H9 (cell line): ENCODE results near the gene FAP. TPM values are rescaled to one million over a fixed set of nuclear protein-coding genes. Genes with fewer than 3 reads are reported as not detected.

ENCODE experiments used
- DNase-seq: peaks from one replicate; pipeline ENCODE4 v3.0.0-alpha.2; 2017
- H2AFZ ChIP-seq: one replicate; pipeline ENCODE4 v1.6.1; 2013; ENCODE audit warnings: mild to moderate bottlenecking, low read length, control low read depth, moderate library complexity
- H2AK5ac ChIP-seq: 2 replicates; pipeline ENCODE4 v1.6.1; 2013; ENCODE audit warnings: low read length, control low read depth, mixed read lengths; ENCODE audit not compliant: insufficient read length
- H2BK120ac ChIP-seq: one replicate; pipeline ENCODE4 v1.6.1; 2013; ENCODE audit warnings: low read depth, mild to moderate bottlenecking, low read length, control low read depth, inconsistent platforms; ENCODE audit not compliant: poor library complexity, severe bottlenecking
- H2BK12ac ChIP-seq: 2 replicates; pipeline ENCODE4 v1.6.1; 2013; ENCODE audit warnings: low read length, control low read depth, mixed read lengths, low read depth; ENCODE audit not compliant: insufficient read length
- H2BK15ac ChIP-seq: 2 replicates; pipeline ENCODE4 v1.6.1; 2013; ENCODE audit warnings: low read depth, low read length, control low read depth
- H2BK20ac ChIP-seq: one replicate; pipeline ENCODE4 v1.6.1; 2013; ENCODE audit warnings: low read depth, mild to moderate bottlenecking, low read length, control low read depth, inconsistent platforms; ENCODE audit not compliant: poor library complexity, severe bottlenecking
- H2BK5ac ChIP-seq: 2 replicates; pipeline ENCODE4 v1.6.1; 2013; ENCODE audit warnings: low read length, control low read depth, mixed read lengths; ENCODE audit not compliant: insufficient read length
- H3K14ac ChIP-seq: 2 replicates; pipeline ENCODE4 v1.6.1; 2013; ENCODE audit warnings: low read length, control low read depth; ENCODE audit not compliant: insufficient read depth
- H3K18ac ChIP-seq: 2 replicates; pipeline ENCODE4 v1.6.1; 2013; ENCODE audit warnings: low read depth, mild to moderate bottlenecking, mixed read lengths, low read length, control low read depth; ENCODE audit not compliant: insufficient read length
- H3K23ac ChIP-seq: 2 replicates; pipeline ENCODE4 v1.6.1; 2013; ENCODE audit warnings: low read length, control low read depth, mixed read lengths, low read depth; ENCODE audit not compliant: insufficient read length
- H3K23me2 ChIP-seq: 2 replicates; pipeline ENCODE4 v1.6.1; 2013; ENCODE audit warnings: low read depth, mild to moderate bottlenecking, mixed read lengths, low read length, control low read depth; ENCODE audit not compliant: insufficient read length, poor library complexity, severe bottlenecking
- H3K27ac ChIP-seq: 2 replicates; pipeline ENCODE4 v1.5.1; 2013; ENCODE audit warnings: low read length, control low read depth, mixed read lengths, low read depth; ENCODE audit not compliant: insufficient read length
- H3K27me3 ChIP-seq: 2 replicates; pipeline ENCODE4 v1.6.1; 2013; ENCODE audit warnings: low read length, control low read depth, inconsistent platforms; ENCODE audit not compliant: insufficient read depth
- H3K4ac ChIP-seq: 2 replicates; pipeline ENCODE4 v1.6.1; 2013; ENCODE audit warnings: low read depth, mild to moderate bottlenecking, control low read depth, inconsistent platforms, low read length, moderate library complexity
- H3K4me1 ChIP-seq: 2 replicates; pipeline ENCODE4 v1.6.1; 2013; ENCODE audit warnings: low read length, control low read depth, inconsistent platforms; ENCODE audit not compliant: insufficient read depth
- H3K4me2 ChIP-seq: 2 replicates; pipeline ENCODE4 v1.6.1; 2013; ENCODE audit warnings: low read length, control low read depth, mixed read lengths; ENCODE audit not compliant: insufficient read length, insufficient read depth
- H3K56ac ChIP-seq: 2 replicates; pipeline ENCODE4 v1.6.1; 2013; ENCODE audit warnings: low read depth, mild to moderate bottlenecking, mixed read lengths, low read length, control low read depth; ENCODE audit not compliant: insufficient read length
- H3K79me1 ChIP-seq: 2 replicates; pipeline ENCODE4 v1.6.1; 2013; ENCODE audit warnings: low read depth, mild to moderate bottlenecking, moderate library complexity, low read length, control low read depth, inconsistent platforms; ENCODE audit not compliant: insufficient read depth, poor library complexity, severe bottlenecking
- H3K79me2 ChIP-seq: 2 replicates; pipeline ENCODE4 v1.6.1; 2013; ENCODE audit warnings: low read length, control low read depth, inconsistent platforms; ENCODE audit not compliant: insufficient read depth
- H3K9ac ChIP-seq: 2 replicates; pipeline ENCODE4 v1.6.1; 2013; ENCODE audit warnings: low read length, control low read depth, mixed read lengths; ENCODE audit not compliant: insufficient read length; ENCODE audit errors: extremely low read depth
- H3K9me3 ChIP-seq: one replicate; pipeline ENCODE4 v1.6.1; 2013; ENCODE audit warnings: low read depth, low read length, inconsistent platforms; ENCODE audit not compliant: control insufficient read depth
- H3T11ph ChIP-seq: one replicate; pipeline ENCODE4 v1.6.1; 2013; ENCODE audit warnings: mild to moderate bottlenecking, low read length, control low read depth, inconsistent platforms
- H4K20me1 ChIP-seq: one replicate; pipeline ENCODE4 v1.6.1; 2013; ENCODE audit not compliant: control insufficient read depth, insufficient read length, insufficient read depth
- H4K5ac ChIP-seq: 2 replicates; pipeline ENCODE4 v1.6.1; 2013; ENCODE audit warnings: low read depth, mild to moderate bottlenecking, mixed read lengths, low read length, control low read depth; ENCODE audit not compliant: insufficient read length
- H4K8ac ChIP-seq: replicated peaks from 2 replicates; pipeline ENCODE4 v1.6.1; 2013; ENCODE audit warnings: low read length, control low read depth, mixed read lengths, low read depth; ENCODE audit not compliant: insufficient read length
- H4K91ac ChIP-seq: 2 replicates; pipeline ENCODE4 v1.6.1; 2013; ENCODE audit warnings: low read depth, mild to moderate bottlenecking, moderate library complexity, mixed read lengths, low read length, control low read depth; ENCODE audit not compliant: insufficient read length
- H3K27ac Mint-ChIP-seq, 3 experiments: 2 replicates in 2 of 3; 3 replicates in 1 of 3; pipeline ENCODE4 v1.8.0; 2020 to 2021; ENCODE audit warnings: mixed read lengths in 3 of 3, mild to moderate bottlenecking in 1 of 3, moderate library complexity in 1 of 3
- H3K27me3 Mint-ChIP-seq: 2 replicates; pipeline ENCODE4 v1.8.0; 2021; ENCODE audit warnings: low read depth, mild to moderate bottlenecking, moderate library complexity, mixed read lengths
- H3K36me3 Mint-ChIP-seq, 3 experiments: 2 replicates in 2 of 3; 3 replicates in 1 of 3; pipeline ENCODE4 v1.8.0; 2020 to 2021; ENCODE audit warnings: low read depth in 3 of 3, mixed read lengths in 3 of 3; ENCODE audit not compliant: insufficient read depth in 1 of 3
- H3K4me1 Mint-ChIP-seq, 2 experiments: 2 replicates each; pipeline ENCODE4 v1.8.0; 2020; ENCODE audit warnings: mixed read lengths in 2 of 2
- H3K4me3 Mint-ChIP-seq, 2 experiments: 2 replicates in 1 of 2; 3 replicates in 1 of 2; pipeline ENCODE4 v1.8.0; 2020 to 2021; ENCODE audit warnings: mild to moderate bottlenecking in 2 of 2, mixed read lengths in 2 of 2, moderate library complexity in 1 of 2
- H3K9me3 Mint-ChIP-seq, 2 experiments: 2 replicates in 1 of 2; 3 replicates in 1 of 2; pipeline ENCODE4 v1.8.0; 2020; ENCODE audit warnings: mild to moderate bottlenecking in 2 of 2, mixed read lengths in 2 of 2, moderate library complexity in 1 of 2
- CTCF ChIP-seq: fragments of 200-600 bp; sonication (generic); conservative IDR thresholded peaks from 3 replicates; pipeline ENCODE4 v1.8.0; 2021; ENCODE audit warnings: antibody characterized with exemption, mild to moderate bottlenecking
- WGBS: extraction: QIAGEN DNeasy Blood & Tissue Kit; methylation state at CpG from one replicate; pipeline ENCODE4 v1.1.7; 2013; ENCODE audit warnings: missing lambda C conversion rate, low lambda C conversion rate, mixed read lengths; ENCODE audit not compliant: insufficient read length; ENCODE audit errors: extremely low coverage; 5-methylcytosine and 5-hydroxymethylcytosine counted together
- total RNA-seq: library from RNA; stranded (reverse); gene quantifications from 2 replicates; pipeline ENCODE4 v1.2.1, GENCODE V29; 2021

FAP gene
- total RNA-seq, 1 experiment from 2014 or later = not detected

GRCh38 chr2:162220368-162220767, 22.9 kb downstream of the FAP start:
- H3K9me3 ChIP-seq = no peaks in the 10 kb centered on the region
- H3K4me1 ChIP-seq = no peaks in the 10 kb centered on the region
- H2BK5ac ChIP-seq = no peak overlapping the region
- no peak for TF ChIP-seq CTCF
- no peaks in the 10 kb centered on the region for H3K79me2 ChIP-seq
- H3K27me3 ChIP-seq = no peaks in the 10 kb centered on the region
- no peak overlapping the region for H2BK15ac ChIP-seq
- no peak overlapping the region for H4K5ac ChIP-seq
- no peak for DNase-seq
- H4K8ac ChIP-seq = no peak overlapping the region
- H3K23me2 ChIP-seq = no peaks in the 10 kb centered on the region
- H3K56ac ChIP-seq = no peak overlapping the region
- no peak overlapping the region for H3K14ac ChIP-seq
- Mint-ChIP-seq H3K9me3 (no peaks in the 10 kb centered on the region), H3K4me3 (no peak overlapping the region), H3K4me1 (no peaks in the 10 kb centered on the region; a peak in 1 of 4 replicates), H3K36me3 (no peaks in the 10 kb centered on the region), H3K27me3 (no peaks in the 10 kb centered on the region), H3K27ac (0 out of 7 replicates have a peak overlapping the region, but pooled peaks of 1 of the 3 experiments have one; percentile 86)
- H3K4ac ChIP-seq = no peak overlapping the region
- H3T11ph ChIP-seq = no peak overlapping the region
- H3K4me2 ChIP-seq = no peak overlapping the region
- no peak overlapping the region for H2BK12ac ChIP-seq
- H3K27ac ChIP-seq = no peak overlapping the region
- no peak overlapping the region for H3K18ac ChIP-seq
- no peak overlapping the region for H2BK20ac ChIP-seq
- no CpG with 5 or more reads among the region's 1 CpG for WGBS
- H4K20me1 ChIP-seq = no peaks in the 10 kb centered on the region
- H3K79me1 ChIP-seq = no peaks in the 10 kb centered on the region
- H3K23ac ChIP-seq = no peak overlapping the region
- no peak overlapping the region for H4K91ac ChIP-seq
- no peak overlapping the region for H2AK5ac ChIP-seq
- no peak overlapping the region for H2BK120ac ChIP-seq
- no peak overlapping the region for H2AFZ ChIP-seq
- no peak overlapping the region for H3K9ac ChIP-seq
